Measurements from ENCODE around the gene OR6C68. TPM values are rescaled to one million over a fixed set of nuclear protein-coding genes. Genes with fewer than 3 reads are reported as not detected.

OR6C68 gene
- total and polyA plus RNA-seq, 2 of the 8 experiments (the other 6 are each of a cell fraction or from before 2014, with no cell fraction given): not detected

DNA sequence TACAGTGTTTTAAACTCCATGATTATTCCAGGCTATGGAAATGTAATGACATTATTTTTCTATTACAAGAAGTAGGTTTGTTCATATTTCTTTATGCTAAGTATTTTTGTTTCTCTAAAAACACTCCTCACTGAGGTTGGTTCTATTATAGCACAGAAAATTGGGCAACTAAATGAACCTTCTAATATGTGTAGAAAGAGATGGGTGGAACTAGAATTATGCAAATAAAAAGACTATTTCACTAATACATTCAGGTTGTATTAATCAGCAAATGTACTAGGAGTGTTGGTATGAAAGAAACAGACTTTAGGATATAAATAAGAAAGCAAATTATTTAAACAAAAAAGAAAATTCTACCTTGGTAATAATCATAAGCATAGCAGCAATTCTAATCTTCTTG lies 43.4 kb upstream of the OR6C68 start (continued):
- TF ChIP-seq TBP (IDR thresholded peaks at IDR 0.05; ENCODE audit: low read depth, low read length) (no peak), POLR2AphosphoS5 (IDR thresholded peaks at IDR 0.05; ENCODE audit: low read depth, low read length) (no peak), RNF2 (IDR thresholded peaks at IDR 0.05; ENCODE audit: borderline replicate concordance, low read depth, low read length, missing control alignments, poor library complexity, severe bottlenecking) (no peak), SP4 (IDR thresholded peaks at IDR 0.05; ENCODE audit: low read length) (no peak), CHD1 (IDR thresholded peaks at IDR 0.05; ENCODE audit: low read depth, low read length) (no peak), EP300 (IDR thresholded peaks at IDR 0.05; ENCODE audit: borderline replicate concordance in 1 of 2, low read depth in 2 of 2, low read length in 2 of 2) (no peak), RBBP5 (IDR thresholded peaks at IDR 0.05; ENCODE audit: borderline replicate concordance, low read depth, low read length) (no peak), TEAD4 (IDR thresholded peaks at IDR 0.05; ENCODE audit: low read depth, low read length) (no peak)

Measured in H1 (cell line).